Superior temporal gyrus (tissue), 1 donor: Measurements from ENCODE around the gene ALKBH8.
"Not testable (repeated sequence)": the region's sequence is repeated elsewhere in the genome, so short reads cannot be mapped to it uniquely, and the experiment has no call there.

Experiments
- DNase-seq: peaks from one replicate; pipeline ENCODE4 v3.0.0-alpha.2; 2016; ENCODE audit errors: extremely low spot score

ALKBH8 gene, protein sequence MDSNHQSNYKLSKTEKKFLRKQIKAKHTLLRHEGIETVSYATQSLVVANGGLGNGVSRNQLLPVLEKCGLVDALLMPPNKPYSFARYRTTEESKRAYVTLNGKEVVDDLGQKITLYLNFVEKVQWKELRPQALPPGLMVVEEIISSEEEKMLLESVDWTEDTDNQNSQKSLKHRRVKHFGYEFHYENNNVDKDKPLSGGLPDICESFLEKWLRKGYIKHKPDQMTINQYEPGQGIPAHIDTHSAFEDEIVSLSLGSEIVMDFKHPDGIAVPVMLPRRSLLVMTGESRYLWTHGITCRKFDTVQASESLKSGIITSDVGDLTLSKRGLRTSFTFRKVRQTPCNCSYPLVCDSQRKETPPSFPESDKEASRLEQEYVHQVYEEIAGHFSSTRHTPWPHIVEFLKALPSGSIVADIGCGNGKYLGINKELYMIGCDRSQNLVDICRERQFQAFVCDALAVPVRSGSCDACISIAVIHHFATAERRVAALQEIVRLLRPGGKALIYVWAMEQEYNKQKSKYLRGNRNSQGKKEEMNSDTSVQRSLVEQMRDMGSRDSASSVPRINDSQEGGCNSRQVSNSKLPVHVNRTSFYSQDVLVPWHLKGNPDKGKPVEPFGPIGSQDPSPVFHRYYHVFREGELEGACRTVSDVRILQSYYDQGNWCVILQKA

DNA sequence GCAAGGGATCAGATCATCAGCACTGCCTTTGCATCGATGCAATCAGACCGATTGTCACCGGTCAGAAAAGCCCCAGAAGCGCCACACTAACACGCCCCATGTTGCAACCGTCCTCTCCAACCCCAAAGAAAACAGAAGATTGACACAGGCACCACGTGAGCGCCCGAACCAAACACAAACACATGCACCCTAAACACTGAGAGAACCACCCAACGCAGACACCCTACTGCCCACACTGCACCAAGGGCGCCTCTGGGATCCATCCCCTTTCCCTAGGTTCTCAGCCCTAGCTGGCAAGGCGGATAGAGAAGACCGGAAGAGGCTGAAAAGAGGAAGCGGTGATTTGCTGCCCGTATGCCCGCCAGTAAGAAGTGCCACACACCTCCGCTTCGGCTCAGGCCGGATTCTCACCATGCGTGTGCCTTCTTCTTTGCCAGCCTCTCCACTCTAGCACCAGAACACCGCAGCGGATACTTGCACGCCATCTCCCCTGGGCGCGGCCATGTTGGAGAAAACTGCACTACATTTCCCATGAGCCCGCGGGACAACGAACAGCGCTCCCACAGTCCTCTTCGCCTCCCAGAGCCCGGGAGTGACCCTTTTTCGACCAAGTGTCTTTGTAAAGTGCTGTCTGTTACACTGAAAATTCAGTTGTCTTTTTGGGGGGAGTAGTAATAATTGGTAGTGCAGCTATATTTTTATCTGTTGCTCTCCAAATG lies at the start of gene ALKBH8:
Gene ALKBH8, minus strand, starts transcription at position 517 of the 719 bp plus-strand sequence. CDS start 4,842 bp downstream, outside the sequence.
- peak; percentile 88 for DNase-seq

DNA sequence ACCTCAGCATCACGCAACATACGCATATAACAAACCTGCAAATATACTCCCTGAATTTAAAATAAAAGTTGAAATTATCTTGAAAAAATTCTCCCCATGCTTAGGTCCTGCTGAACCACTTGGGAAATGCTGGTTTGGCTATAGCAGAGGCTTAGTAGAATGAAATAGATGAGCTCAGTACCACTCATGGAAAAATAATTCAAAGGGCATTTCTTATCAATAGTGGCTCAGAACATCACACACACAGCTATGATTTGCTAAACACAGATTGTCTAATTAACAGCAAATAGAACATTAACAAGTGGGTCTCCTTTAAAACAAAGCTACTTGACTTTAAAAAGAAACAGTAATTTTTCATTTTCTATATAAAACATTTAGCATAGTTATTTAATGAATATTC lies 46.9 kb upstream of the ALKBH8 start:
- no peak for DNase-seq

DNA sequence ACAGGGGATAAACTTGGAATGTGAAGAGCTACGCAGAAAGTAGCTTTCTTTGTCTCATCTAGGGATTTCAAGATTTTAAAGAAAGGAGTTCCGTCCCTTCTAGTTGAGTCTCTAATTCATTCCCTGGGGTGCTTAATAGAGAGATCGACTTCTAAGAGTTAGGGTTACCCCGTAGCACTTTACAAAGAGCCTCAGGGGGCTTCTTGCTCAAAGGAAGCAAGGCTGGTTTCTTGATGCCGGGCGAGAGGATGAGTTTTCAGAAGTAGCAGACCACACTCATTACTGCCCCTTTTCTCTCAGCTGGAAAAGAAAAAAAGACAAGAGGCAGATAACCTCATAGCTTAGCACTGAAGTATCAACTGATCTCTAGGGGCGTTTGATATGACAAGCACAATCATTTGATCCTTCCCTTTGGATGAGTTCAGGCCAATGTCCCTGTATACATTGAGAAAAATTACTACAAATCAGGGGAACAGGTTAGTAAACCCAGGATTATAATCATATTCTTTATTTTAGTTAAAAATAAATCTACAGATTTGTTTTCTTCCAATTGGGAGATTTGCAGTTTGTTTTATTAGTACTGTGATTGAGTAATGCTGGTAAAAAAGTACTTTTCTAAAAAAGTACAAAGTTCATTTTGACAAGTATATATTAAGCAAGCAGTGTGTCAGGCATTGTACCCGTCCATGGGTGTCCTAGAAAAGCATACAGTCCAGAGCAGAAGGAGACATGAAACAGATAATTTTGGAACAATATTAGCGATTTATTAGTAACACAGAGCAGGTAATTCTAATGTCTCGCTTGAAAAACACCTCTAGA lies 44.1 kb upstream of the ALKBH8 start:
- DNase-seq = no peak

DNA sequence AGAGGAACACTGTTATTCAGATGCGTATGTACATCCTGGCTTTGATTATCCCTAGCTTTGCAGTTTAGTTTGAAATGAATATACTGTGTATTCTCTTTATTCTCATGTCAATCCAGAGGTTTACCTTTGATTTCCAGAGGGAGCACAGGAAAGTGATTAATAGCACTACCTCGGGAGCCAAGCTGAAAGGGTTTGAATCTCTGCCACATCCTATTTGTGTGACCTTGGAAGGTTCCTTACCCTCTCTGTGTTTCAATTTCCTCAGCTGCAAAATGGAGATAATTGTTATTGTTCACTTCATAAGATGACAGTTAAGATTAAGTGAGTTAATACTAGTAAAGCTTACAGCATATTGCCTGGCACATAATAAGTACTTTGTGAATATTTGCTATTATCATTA lies 43.3 kb upstream of the ALKBH8 start:
- no peak for DNase-seq

DNA sequence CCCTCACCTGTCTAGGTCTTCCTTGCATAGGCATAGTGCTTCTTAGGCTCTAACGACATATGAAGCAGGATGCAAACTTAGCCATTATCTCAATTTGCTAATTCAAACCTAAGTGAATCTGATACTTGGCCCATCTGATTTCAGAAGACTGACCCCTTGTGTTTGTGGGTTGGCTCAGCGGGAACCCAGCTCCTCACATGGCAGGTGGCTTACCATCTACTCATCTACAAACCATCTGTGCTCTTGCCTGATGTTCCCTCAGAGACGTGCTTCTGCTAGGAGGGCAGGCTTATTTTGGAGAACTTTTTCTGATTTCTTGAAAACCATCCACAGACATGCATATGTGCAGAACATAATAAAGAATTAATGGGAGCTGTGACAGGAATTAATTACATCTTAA lies 40.6 kb upstream of the ALKBH8 start:
- DNase-seq = no peak

DNA sequence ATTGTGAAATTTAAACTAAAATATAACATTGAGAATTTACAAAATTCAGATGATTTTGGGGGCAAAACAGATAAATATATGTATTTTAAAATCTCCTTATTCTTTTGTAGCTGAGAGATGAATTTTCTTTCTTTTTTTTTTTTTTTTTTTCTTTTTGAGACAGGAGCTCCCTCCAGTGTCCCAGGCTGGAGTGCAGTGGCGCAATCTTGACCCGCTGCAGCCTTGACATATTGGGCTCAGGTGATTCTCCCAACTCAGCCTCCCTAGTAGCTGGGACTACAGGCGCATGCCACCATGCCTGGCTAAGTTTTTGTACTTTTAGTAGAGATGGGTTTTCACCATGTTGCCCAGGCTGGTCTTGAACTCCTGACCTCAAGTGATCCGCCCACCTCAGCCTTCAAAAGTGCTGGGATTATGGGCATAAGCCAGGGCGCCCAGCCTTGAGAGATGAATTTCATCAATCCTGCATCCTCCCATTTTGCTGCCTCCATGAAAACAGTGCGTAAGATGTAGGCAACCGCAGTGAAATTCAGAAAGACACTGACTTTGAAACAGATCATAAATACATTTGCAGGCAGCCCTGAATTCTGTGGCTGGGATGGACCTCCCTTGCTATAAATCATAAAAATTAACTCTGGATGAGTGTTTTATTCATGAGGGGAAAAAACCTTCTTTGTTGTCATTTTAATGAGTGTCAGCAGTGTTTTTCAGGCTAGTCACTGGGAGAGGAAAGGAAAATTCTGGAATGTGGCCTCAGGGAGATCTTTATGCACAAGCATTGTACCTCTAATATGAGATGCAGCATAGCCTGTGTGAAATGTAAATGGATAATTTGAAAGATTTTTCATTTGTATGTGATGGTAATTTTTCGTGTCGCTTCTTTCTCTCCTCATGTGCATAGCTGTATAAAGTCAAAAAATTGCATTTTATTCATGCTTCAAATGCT lies 39.8 kb upstream of the ALKBH8 start:
- no peak for DNase-seq

DNA sequence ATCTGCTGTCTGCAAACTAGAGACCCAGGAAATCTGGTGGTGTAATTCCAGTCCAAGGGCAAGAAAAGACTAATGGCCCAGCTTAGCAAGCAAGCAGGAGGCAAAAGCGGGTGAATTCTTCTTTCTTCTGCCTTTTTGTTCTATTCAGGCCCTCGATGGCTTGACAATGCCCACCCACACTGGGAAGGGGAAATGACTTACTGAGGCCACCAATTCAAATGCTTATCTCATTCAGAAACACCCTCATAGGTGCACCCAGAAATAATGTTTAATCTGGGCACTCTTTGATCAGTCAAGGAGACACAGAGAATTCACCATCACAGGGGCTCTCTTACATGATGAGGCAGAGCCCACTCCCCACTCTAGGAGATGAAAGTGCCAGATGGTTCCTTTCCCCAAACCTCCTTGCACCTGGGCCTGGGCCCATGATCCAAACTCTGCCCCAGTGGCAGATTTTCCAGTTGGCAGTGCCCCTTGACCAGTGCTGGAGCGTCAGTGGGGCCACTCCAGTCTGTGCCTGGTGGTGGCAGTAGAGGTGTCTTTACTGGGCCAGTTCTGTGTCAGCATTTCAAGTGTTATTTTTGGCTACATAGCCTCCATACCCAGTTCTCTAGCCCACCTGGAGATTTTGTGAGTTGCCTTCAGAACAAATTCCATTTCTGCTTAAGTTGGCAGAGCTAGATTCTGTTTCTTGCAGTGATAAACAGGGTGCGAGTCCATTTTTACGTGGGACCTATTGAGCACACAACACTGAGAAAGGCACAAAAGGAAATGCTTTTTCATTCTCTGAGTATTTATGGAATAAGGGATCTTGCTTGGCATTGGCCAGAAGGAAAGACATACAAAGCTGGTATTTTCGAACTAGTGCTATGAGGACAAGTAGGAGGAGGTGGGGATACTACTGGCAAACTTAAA lies 32.9 kb upstream of the ALKBH8 start:
- no peak for DNase-seq

DNA sequence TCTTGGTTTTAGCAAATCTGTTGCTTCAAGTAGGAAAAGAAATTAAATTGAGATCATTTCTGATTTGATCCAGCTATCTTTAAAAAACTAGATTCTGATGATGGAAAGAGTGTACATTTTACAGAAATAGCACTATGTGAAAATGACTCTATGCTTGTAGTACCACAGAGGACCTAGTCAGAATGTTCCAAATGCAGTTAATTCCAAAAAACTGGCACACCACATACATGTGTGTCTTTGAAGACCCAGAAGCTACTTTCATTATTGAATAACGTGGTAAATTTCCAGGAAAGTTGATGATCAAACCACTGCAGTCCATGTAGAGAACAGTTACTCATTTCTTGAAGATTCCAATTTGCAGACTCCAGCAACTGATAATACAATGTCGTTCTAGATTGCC lies 29.2 kb upstream of the ALKBH8 start:
- no peak for DNase-seq

DNA sequence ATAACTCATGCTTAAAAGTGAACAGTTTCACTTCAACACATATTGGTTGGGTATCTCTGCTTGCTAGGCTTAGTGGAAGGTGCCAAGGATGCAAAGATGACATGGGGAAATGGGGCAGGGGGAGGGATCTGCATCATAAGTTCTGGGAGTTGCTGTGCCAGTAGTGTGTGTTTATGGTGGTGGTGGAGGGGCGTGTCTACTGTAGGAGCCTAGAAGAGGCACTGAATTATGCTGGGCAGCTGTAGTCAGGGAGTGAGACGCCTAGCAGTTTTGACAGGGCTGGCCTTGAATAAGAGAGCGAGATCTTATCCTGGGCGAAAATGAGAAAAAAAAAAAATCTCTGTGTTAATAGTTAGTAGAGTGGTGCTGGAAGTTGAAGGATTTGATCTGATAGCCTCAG lies 28.4 kb upstream of the ALKBH8 start:
- no peak for DNase-seq

DNA sequence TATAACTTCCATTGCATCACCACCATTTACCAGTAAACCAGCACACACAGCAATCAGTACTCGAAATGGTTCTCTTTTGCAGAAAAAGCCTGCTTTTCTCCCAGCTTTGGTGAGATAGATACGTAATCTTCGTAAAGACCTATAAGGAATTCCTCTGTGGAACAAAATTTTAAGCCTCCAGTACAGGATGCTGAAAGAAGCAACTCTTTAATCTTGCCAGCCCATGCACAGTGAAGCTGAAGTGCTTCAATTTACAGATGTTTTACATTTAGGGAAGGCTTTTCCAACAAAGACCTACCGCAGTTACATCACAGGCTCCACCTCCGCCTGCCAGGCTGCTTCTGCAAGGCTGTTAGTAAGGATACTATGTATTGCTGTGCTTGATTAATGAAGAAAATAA lies 27.3 kb upstream of the ALKBH8 start:
- DNase-seq = peak; percentile 64

DNA sequence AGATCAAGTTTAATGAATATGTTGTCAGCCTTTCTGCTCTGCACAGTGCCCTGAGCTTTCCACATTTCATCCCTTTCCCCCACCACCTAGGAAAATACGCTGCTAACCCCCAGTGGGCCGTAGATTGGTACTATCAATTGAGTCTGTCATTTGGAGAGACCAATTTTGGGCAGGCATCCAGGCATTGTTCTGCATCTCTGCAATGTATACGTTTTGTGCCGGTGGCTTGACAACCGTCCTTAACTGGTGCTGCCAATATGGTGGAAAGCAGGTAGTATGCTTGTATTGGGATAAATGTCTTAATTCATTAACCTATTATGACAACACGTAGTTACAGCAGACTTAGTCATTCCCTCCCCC lies 26.7 kb upstream of the ALKBH8 start:
- DNase-seq = no peak

DNA sequence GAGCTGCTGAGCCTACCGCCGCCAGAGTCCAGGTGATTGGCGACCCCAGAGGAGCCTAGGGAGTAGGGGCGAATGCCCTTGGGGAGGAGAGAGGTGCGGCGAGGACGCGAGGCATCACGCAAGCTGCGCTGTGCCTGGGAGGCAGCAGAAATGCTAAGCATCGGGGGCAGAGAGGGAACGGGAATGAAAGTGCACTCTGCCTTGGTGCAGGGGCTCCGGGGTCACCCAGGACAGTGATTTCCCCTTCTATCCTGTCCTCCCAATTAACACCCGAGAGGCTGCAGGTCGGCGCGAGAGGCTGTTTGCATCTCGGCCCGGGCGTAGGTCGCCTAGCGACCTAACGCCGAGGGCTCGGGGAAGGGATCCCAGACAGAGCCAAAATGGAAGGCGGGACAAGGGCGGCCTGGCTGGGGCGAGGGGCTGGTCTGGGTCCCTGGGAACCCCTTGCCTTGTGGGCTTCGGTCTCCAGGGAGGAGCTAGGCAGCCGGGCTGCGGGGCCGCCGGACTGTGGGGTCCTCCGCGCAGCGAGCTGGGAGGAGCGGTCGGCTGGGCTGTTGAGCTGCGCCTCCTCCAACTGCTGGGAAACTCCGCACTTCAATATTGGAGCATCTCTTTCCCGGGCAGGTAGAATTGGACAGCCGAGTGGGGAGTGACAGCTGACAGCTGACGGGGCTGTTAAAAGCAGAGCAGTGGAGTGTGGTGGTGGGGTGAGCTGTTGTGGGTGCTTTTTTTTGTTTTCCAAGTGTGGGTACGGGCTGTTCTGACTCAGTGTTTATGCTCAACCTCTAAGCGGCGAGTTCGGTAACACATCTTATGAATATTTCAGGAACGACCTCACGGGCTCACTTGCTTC lies 26.1 kb upstream of the ALKBH8 start:
- no peak for DNase-seq

DNA sequence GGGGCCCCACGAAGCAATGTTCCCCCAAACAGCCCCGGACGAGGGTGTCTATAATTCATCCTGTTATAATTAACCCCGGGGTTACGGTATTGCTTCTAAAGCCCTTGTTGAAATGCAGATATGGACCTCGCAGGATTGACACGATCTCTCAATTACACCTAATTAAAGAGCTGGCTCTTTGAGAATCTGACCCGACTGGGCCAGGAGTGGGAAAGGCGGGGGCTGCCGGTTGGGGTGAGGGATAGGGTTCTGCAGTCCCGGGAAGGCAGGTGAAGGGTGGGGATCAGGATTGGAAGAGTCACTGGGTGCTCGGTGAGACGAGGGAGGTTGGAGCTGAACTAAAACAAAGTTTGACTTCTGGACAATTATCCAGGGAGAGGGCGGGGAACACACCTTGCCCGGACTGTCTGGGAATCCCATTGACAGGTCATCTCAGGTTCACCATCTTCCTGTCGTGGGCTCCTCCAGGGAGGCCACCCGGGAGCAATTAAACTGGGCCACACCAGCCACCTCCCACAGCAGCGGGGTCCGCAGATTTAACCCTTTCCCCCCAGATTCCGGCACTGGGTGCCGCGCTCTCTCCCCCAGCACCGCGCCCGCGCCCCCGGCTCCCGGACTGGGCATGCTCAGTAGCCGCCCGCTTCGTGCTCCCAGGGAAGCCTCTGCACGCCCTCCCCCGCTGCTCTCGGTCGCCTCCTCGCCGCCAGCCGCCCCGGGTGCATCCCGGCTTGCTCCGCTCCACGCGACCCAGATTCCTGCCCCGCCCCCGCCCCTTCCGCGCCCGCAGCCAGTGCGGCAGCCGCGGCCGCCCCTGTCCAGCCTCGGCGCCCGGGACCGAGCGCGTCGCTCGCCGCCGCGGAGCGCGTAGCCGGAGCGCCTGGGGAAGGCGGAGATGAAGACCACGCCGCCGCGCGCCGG lies 25.2 kb upstream of the ALKBH8 start, which contains the start of gene ELMOD1:
Gene ELMOD1, plus strand, starts transcription at position 688 of the 918 bp plus-strand sequence. CDS start 27,043 bp downstream, outside the sequence.
- no peak for DNase-seq

DNA sequence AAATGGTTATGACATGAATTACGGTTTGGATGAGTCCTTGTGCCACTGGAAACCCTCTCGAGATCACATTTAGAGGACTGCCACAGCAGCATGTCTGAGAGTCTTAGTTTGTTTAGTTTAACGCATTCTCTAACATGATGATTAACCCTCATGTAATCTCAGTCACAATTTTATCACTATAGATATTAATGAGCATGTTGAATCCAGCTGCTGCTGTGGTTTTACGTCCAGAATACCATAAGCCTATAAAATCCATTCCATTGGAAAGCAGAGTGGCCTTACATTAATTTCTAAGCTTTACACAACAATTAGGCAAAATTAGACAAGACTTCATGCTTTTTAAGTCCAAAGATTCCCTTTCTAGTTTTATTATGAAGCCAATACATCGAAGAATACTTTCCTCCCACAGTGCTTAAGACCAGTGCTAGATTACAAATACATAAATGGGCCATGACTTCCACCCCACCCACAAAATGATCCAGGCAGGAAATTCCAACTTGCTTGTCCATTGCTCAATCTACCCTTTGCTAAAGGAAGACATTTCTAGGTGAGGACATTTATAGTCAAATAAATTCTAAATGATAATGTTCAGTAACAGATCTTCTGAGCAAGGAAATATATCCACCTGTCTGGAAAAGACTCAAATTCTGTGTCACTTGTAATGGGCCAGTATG lies 21.9 kb upstream of the ALKBH8 start:
- DNase-seq = no peak

DNA sequence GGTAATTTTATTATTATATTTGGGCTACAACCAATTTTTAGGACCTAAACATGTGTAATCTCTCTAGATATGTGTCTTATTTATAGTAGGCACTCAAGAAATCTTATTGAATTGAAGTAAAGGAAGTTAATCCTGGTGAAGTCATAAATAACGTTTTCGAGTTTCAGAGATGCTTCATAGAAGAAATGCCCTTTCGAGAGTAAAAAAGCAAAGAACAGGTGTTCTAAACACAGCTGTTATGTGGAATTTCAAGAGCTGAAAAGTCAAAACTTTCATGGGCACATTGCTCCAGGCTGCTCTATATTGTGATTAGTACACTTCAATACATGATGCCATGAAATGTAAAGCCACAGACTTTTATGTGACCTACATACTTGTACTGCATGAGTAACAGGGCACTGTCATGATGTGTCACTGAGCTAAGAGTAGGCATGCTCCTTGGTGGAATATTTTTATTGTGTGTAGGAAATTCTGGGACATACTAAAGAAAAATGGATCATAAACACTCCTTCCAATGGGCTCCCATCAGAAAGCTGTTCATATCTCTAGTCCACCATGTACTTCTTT lies 18.2 kb upstream of the ALKBH8 start:
- no peak for DNase-seq

DNA sequence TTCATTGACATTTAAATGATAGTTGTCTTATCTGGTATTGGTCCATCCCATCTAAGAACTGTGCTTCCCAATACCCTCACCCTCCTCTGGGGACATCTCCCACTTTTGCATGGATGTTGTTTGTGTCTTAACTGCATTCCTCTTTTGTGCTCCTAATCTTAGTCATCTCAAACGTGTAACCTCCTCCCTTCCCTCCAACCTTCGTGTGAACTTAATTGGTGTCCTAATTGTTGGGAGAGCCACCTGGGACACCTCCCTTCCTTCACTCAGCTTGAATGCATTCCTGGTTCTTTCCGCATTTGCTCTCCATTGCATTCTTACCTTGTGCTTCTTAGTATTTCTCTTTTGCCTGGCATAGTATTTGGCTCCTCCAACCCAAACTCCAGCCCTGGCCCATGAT lies 15.6 kb upstream of the ALKBH8 start:
- DNase-seq = no peak

DNA sequence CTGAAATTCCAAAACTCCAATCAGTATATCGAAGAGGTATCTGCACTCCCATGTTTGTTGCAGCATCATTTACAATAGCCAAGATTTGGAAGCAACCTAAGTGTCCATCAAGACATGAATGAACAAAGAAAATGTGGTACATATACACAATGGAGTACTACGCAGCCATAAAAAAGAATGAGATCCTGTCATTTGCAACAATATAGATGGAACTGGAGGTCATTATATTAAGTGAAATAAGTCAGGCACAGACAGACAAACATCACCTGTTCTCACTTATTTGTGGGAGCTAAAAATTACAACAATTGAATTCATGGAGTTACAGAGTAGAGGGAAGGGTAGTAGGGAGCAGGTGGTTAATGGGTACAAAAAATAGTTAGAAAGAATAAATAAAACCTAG lies 13.6 kb upstream of the ALKBH8 start:
- not testable (repeated sequence) for DNase-seq
